Suprapubic skin (tissue), 3 donors: ENCODE data around the gene COL5A1.

Source experiments
- EP300 ChIP-seq: sonication (generic); formaldehyde crosslinking; IDR thresholded peaks from one replicate; pipeline ENCODE4 v1.6.1; 2017; ENCODE audit warnings: antibody characterized with exemption
- TF ChIP-seq, protein P1 (sequence below), 2 donors: fragments of 200-600 bp in 1 of 2; fragments of 450-650 bp in 1 of 2; sonication (generic) in 1 of 2; IDR thresholded peaks; one replicate each; pipeline ENCODE4 v1.5.1; 2016 to 2019; ENCODE audit warnings: antibody characterized with exemption in 2 of 2, mild to moderate bottlenecking in 1 of 2, moderate library complexity in 1 of 2

DNA sequence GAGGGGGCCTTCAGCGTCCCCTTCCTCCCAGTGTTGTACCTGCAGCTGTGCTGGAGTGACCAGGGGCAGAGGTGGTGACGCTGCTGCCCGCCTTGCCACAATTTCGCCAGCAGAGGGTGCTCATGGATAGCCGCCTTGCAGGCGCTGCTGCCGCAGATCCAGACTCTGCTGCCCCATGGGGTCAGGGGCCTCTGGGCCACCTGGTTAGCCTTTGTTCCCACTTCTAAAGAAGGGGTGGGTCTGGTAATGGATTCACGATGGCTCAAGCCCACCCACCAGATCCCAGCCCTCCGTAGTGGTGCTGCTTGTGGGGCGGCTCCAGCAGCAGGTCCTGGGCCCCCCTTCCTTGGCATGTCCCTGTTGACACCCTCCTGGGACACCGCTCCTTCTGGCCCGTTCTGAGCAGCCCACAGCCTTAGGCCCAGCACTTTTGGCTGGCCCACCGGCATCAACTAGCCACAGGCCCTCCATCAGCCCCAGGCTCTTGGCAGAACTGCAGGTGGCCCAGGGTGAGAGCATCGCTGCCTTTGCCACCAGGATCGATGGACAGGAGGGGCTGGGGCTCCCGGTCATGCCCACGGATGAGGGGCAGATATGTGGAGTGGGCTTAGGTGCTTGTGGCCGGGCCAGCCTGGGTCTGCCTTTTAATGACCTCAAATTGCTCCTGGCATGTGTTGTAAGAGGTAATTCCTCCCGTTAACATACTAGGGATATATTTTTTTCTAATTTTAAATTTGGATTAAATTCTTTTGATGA lies 57.2 kb downstream of the COL5A1 start:
- TF ChIP-seq, protein P1, sequence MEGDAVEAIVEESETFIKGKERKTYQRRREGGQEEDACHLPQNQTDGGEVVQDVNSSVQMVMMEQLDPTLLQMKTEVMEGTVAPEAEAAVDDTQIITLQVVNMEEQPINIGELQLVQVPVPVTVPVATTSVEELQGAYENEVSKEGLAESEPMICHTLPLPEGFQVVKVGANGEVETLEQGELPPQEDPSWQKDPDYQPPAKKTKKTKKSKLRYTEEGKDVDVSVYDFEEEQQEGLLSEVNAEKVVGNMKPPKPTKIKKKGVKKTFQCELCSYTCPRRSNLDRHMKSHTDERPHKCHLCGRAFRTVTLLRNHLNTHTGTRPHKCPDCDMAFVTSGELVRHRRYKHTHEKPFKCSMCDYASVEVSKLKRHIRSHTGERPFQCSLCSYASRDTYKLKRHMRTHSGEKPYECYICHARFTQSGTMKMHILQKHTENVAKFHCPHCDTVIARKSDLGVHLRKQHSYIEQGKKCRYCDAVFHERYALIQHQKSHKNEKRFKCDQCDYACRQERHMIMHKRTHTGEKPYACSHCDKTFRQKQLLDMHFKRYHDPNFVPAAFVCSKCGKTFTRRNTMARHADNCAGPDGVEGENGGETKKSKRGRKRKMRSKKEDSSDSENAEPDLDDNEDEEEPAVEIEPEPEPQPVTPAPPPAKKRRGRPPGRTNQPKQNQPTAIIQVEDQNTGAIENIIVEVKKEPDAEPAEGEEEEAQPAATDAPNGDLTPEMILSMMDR (IDR thresholded peaks at IDR 0.05), result peak; percentile 49 to 86
- TF ChIP-seq EP300, result no peak
